HepG2 (cell line): ENCODE data around the gene MON1A. TPM values are rescaled to one million over a fixed set of nuclear protein-coding genes. Genes with fewer than 3 reads are reported as not detected.
A peak's percentile ranks its signal among the peaks of the same experiment; 100 is the strongest.

ENCODE experiments used
- ATAC-seq: fragments of 200-7000 bp; cut with Tn5 transposase; 3 replicates; pipeline ENCODE4 v1.9.1; 2020; ENCODE audit warnings: mild to moderate bottlenecking, moderate library complexity
- BruUV-seq: library from RNA; stranded (reverse); fragments of 400-500 nt; replicated peaks from 2 replicates; lab custom pipeline; 2021; lab: Mats Ljungman, UMichigan
- CTCF ChIA-PET: fragments of 300-600 bp; formaldehyde crosslinking; extraction: SDS; loops from one replicate; lab custom pipeline; 2021; ENCODE audit warnings: low total read pairs, inconsistent platforms, low intra/inter-chr PET ratio; lab: Yijun Ruan, JAX
- POLR2A ChIA-PET: fragments of 350-600 bp; sonication (Branson Sonifier 250); formaldehyde crosslinking; loops from one replicate; lab custom pipeline; 2020; ENCODE audit warnings: antibody characterized with exemption, inconsistent platforms; lab: Yijun Ruan, JAX
- DNase-seq: peaks from one replicate; pipeline ENCODE4 v3.0.0-alpha.2; 2015; ENCODE audit warnings: low spot score
- FAIRE-seq: peaks from 3 replicates; lab custom pipeline; 2011; peaks lifted over from hg19 to GRCh38; lab: Jason Lieb, UNC
- H2AFZ ChIP-seq: one replicate; pipeline ENCODE4 v1.6.1; 2011; ENCODE audit warnings: low read length, inconsistent platforms
- H3K27ac ChIP-seq: fragments of 300-600 bp; 3 replicates; pipeline ENCODE4 v1.8.0; 2011; ENCODE audit warnings: mixed run types, mild to moderate bottlenecking, mixed read lengths, low read length, inconsistent platforms; ENCODE audit not compliant: insufficient read depth; ENCODE audit errors: extremely low read length
- H3K27me3 ChIP-seq, 2 experiments: fragments of 200-600 bp in 1 of 2; 2 replicates in 1 of 2; 3 replicates in 1 of 2; pipeline versions ENCODE4 v1.6.0 to v1.8.0; 2011; ENCODE audit warnings: low read length in 2 of 2, mild to moderate bottlenecking in 2 of 2, moderate library complexity in 2 of 2, inconsistent platforms in 1 of 2; ENCODE audit not compliant: insufficient read depth in 2 of 2, control insufficient read depth in 1 of 2
- H3K36me3 ChIP-seq, 2 experiments: fragments of 200-600 bp in 1 of 2; replicated peaks in 1 of 2; 2 replicates in 1 of 2; 3 replicates in 1 of 2; pipeline versions ENCODE4 v1.5.1 to v1.8.0; 2011; ENCODE audit warnings: low read length in 2 of 2, inconsistent platforms in 1 of 2; ENCODE audit not compliant: insufficient read depth in 2 of 2, control insufficient read depth in 1 of 2
- H3K4me1 ChIP-seq: 2 replicates; pipeline ENCODE4 v1.5.1; 2012; ENCODE audit warnings: low read length, inconsistent platforms; ENCODE audit not compliant: insufficient read depth
- H3K4me2 ChIP-seq: 2 replicates; pipeline ENCODE4 v1.6.0; 2011; ENCODE audit warnings: low read depth, low read length, inconsistent platforms
- H3K4me3 ChIP-seq, 3 experiments: fragments of 200-600 bp in 1 of 3; sonication (generic), shearing (Covaris generic) in 1 of 3; replicated peaks in 1 of 3; 2 replicates each; pipeline ENCODE4 v1.5.1; 2011 to 2016; ENCODE audit warnings: low read length in 3 of 3, inconsistent platforms in 2 of 3, low read depth in 2 of 3, mild to moderate bottlenecking in 2 of 3, control low read depth in 1 of 3, mixed read lengths in 1 of 3; ENCODE audit not compliant: insufficient read depth in 1 of 3
- H3K79me2 ChIP-seq: one replicate; pipeline ENCODE4 v1.6.1; 2011; ENCODE audit warnings: low read length, inconsistent platforms; ENCODE audit not compliant: insufficient read depth
- H3K9ac ChIP-seq: 2 replicates; pipeline ENCODE4 v1.6.0; 2011; ENCODE audit warnings: mild to moderate bottlenecking, low read depth, low read length, inconsistent platforms; ENCODE audit not compliant: insufficient read depth
- H3K9me3 ChIP-seq: 2 replicates; pipeline ENCODE4 v1.5.1; 2012; ENCODE audit warnings: mild to moderate bottlenecking, low read length
- H4K20me1 ChIP-seq: 2 replicates; pipeline ENCODE4 v1.6.0; 2011; ENCODE audit warnings: inconsistent platforms, mild to moderate bottlenecking, low read length, moderate library complexity; ENCODE audit not compliant: insufficient read depth
- FOXJ3 ChIP-seq: sonication (generic); formaldehyde crosslinking; IDR thresholded peaks from 2 replicates; pipeline ENCODE4 v1.4.0; 2020; ENCODE audit warnings: missing genetic modification reagents, mild to moderate bottlenecking, borderline replicate concordance
- GPN1 ChIP-seq: sonication (generic); formaldehyde crosslinking; IDR thresholded peaks from 2 replicates; pipeline ENCODE4 v1.5.1; 2020; ENCODE audit warnings: missing genetic modification reagents, borderline replicate concordance
- HDAC1 ChIP-seq: sonication (generic); formaldehyde crosslinking; IDR thresholded peaks from 2 replicates; pipeline ENCODE4 v1.5.1; 2020; ENCODE audit warnings: mild to moderate bottlenecking, missing genetic modification reagents
- MAFF ChIP-seq: IDR thresholded peaks from 2 replicates; pipeline ENCODE4 v1.6.1; 2011; ENCODE audit warnings: low read depth, low read length, improper control_type of control experiment
- MAFK ChIP-seq, 2 experiments: IDR thresholded peaks in 1 of 2; conservative IDR thresholded peaks in 1 of 2; 2 replicates each; pipeline ENCODE4 v1.6.1; 2011; ENCODE audit warnings: improper control_type of control experiment in 2 of 2, low read length in 2 of 2
- ZNF629 ChIP-seq: sonication (generic); formaldehyde crosslinking; conservative IDR thresholded peaks from 2 replicates; pipeline ENCODE4 v1.5.0; 2020; ENCODE audit warnings: missing genetic modification reagents
- WGBS: methylation state at CpG from one replicate; pipeline ENCODE4 v1.1.6; 2017; ENCODE audit warnings: low lambda C conversion rate; 5-methylcytosine and 5-hydroxymethylcytosine counted together
- in situ Hi-C: cut with HindIII; loops from 2 replicates; pipeline ENCODE4 v1.10.0; 2017; ENCODE audit warnings: low pct_unique_long_range_greater_than_20kb; ENCODE audit not compliant: extremely low pct_ligation_motif_present
- intact Hi-C: fragments of 100-400 bp; cut with micrococcal nuclease; formaldehyde crosslinking; loops from one replicate; pipeline ENCODE4 v1.10.0; 2022; ENCODE audit not compliant: unreplicated experiment
- polyA plus RNA-seq, 8 experiments: library from polyadenylated mRNA; depleted of rRNA in 3 of 8; stranded (reverse) in 7 of 8; unstranded in 1 of 8; fragments of >200 nt; fragmentation: Illumina TruSeq in 4 of 8; extraction: Trizol in 4 of 8; gene quantifications; 2 replicates each; pipeline versions ENCODE4 v1.2.1 to v1.2.3, GENCODE V29; 2011 to 2016; ENCODE audit warnings: low read depth in 4 of 8, missing spikeins in 1 of 8, mixed read lengths in 1 of 8; ENCODE audit not compliant: insufficient read depth in 1 of 8
- total RNA-seq, 5 experiments: library from RNA; depleted of rRNA; stranded (reverse); fragments of >200 nt; fragmentation: Illumina TruSeq; extraction: Trizol; gene quantifications; 2 replicates each; pipeline ENCODE4 v1.2.3, GENCODE V29; 2016; ENCODE audit warnings: low read depth in 1 of 5

MON1A gene
- total and polyA plus RNA-seq, 2 of the 13 experiments (the other 11 are each of a cell fraction or from before 2014, with no cell fraction given) = 4.6 to 9.0 TPM

GRCh38 chr3:49865198-49865784, 64.3 kb downstream of the MON1A start:
- Histone ChIP-seq H3K4me1 (no peaks in the 10 kb centered on the region), H3K9ac (no peak overlapping the region), H3K4me3 (no peak overlapping the region), H2AFZ (no peak overlapping the region), H4K20me1 (no peaks in the 10 kb centered on the region), H3K27ac (no peak overlapping the region), H3K4me2 (no peak overlapping the region)
- BruUV-seq = no TSS peak
- FAIRE-seq (no peak), ATAC-seq (no peak)
- in situ Hi-C loops = no loop called here
- 31% methylated on average over 4 of the region's 7 CpGs for WGBS
- TF ChIP-seq GPN1 (CRISPR knock-in tag) = no peak
- no peak for TF ChIP-seq ZNF629 (CRISPR knock-in tag)
- TF ChIP-seq HDAC1 (CRISPR knock-in tag) = no peak
- TF ChIP-seq, all 625 proteins: peak for 0
- no peaks in the 10 kb centered on the region for H3K79me2 ChIP-seq
- no peaks in the 10 kb centered on the region for H3K36me3 ChIP-seq
- no peak for DNase-seq
- ChIA-PET CTCF (no interaction called here), POLR2A (interaction anchor here (0.7 kb wide), 1 partner anchor 23 kb away, joined by 5 read pairs; no protein-coding TSS in a partner anchor)
- intact Hi-C loops = no loop called here
- no peaks in the 10 kb centered on the region for H3K9me3 ChIP-seq
- peaks cover 8 to 70% of the 10 kb centered on the region in 2 experiments; a peak in 4 of 5 replicates for H3K27me3 ChIP-seq

GRCh38 chr3:49864505-49864904, 65.1 kb downstream of the MON1A start:
- Histone ChIP-seq H3K4me3 (no peak overlapping the region), H3K9me3 (no peaks in the 10 kb centered on the region), H3K27me3 (peaks cover 8 to 71% of the 10 kb centered on the region in 2 experiments; a peak in 4 of 5 replicates), H3K4me2 (no peak overlapping the region), H3K9ac (no peak overlapping the region), H3K36me3 (no peaks in the 10 kb centered on the region), H3K4me1 (no peaks in the 10 kb centered on the region), H4K20me1 (no peaks in the 10 kb centered on the region), H2AFZ (no peak overlapping the region), H3K27ac (no peak overlapping the region), H3K79me2 (no peaks in the 10 kb centered on the region)
- WGBS = 9% methylated on average over 5 of the region's 5 CpGs
- peak; percentile 55; the same call in 1 of the 2 replicates for TF ChIP-seq MAFF
- TF ChIP-seq MAFK (conservative IDR thresholded peaks at IDR 0.05 in 1 of 2, IDR thresholded peaks at IDR 0.05 in 1 of 2; ENCODE audit: low read length in 2 of 2) = peak; percentile 60 to 63
- TF ChIP-seq FOXJ3 (CRISPR knock-in tag) = no peak
- in situ Hi-C loops = no loop called here
- no peak for DNase-seq
- BruUV-seq = no TSS peak
- ChIA-PET POLR2A (no interaction called here), CTCF (no interaction called here)
- ATAC-seq = no peak
- intact Hi-C loops = no loop called here
- FAIRE-seq = no peak
